Kidney (tissue), 14 donors: ENCODE measurements around the gene WSCD2. TPM values are rescaled to one million over a fixed set of nuclear protein-coding genes. Genes with fewer than 3 reads are reported as not detected.

ENCODE experiments used
- DNase-seq, 5 donors: peaks; one replicate each; pipeline ENCODE4 v3.0.0-alpha.2; 2013 to 2020
- FAIRE-seq: peaks from 2 replicates; lab custom pipeline; 2012; peaks lifted over from hg19 to GRCh38; lab: Jason Lieb, UNC
- H3K27ac ChIP-seq, 2 donors: one replicate each; pipeline ENCODE4 v1.7.0; 2013; ENCODE audit warnings: low read depth in 2 of 2, low read length in 2 of 2, inconsistent platforms in 1 of 2
- H3K27me3 ChIP-seq: one replicate; pipeline ENCODE4 v1.7.1; 2013; ENCODE audit warnings: low read length, inconsistent platforms; ENCODE audit not compliant: control insufficient read depth, insufficient read depth
- H3K36me3 ChIP-seq, 3 donors: one replicate each; pipeline versions ENCODE4 v1.7.0 to v1.7.1; 2013; ENCODE audit warnings: low read length in 3 of 3, control low read depth in 1 of 3, inconsistent platforms in 1 of 3; ENCODE audit not compliant: insufficient read depth in 3 of 3, control insufficient read depth in 2 of 3
- H3K4me1 ChIP-seq, 3 donors: one replicate each; pipeline versions ENCODE4 v1.7.0 to v1.7.1; 2013; ENCODE audit warnings: low read length in 3 of 3, inconsistent platforms in 1 of 3, low read depth in 1 of 3; ENCODE audit not compliant: control insufficient read depth in 2 of 3, insufficient read depth in 2 of 3
- H3K4me3 ChIP-seq, 3 donors: one replicate each; pipeline versions ENCODE4 v1.7.0 to v1.8.1; 2013; ENCODE audit warnings: low read length in 3 of 3, control low read depth in 1 of 3, inconsistent platforms in 1 of 3
- H3K9ac ChIP-seq, 3 donors: one replicate each; pipeline versions ENCODE4 v1.7.0 to v1.7.1; 2013; ENCODE audit warnings: low read length in 3 of 3, control low read depth in 1 of 3, inconsistent platforms in 1 of 3
- H3K9me3 ChIP-seq, 3 donors: one replicate each; pipeline versions ENCODE4 v1.7.0 to v1.7.1; 2013; ENCODE audit warnings: low read length in 3 of 3, control low read depth in 1 of 3, inconsistent platforms in 1 of 3; ENCODE audit not compliant: control insufficient read depth in 2 of 3, insufficient read depth in 1 of 3
- intact Hi-C: fragments of 100-400 bp; cut with DNase I; formaldehyde crosslinking; loops from one replicate; pipeline ENCODE4 v1.11.1; 2022
- polyA plus RNA-seq: library from polyadenylated mRNA; stranded (reverse); fragments of 350-450 nt; fragmentation: Illumina TruSeq; extraction: RNeasy Lipid Tissue Mini Kit (QIAGEN cat#74804); gene quantifications from one replicate; pipeline ENCODE4 v1.2.3, GENCODE V29; 2014; ENCODE audit warnings: low read depth, low replicate concordance; ENCODE audit not compliant: insufficient read depth
- total RNA-seq: library from RNA; stranded (reverse); fragmentation: NEBNext Ultra II Directional; extraction: Animal tissue kit (Norgen Biotek cat#: 25700); gene quantifications from one replicate; pipeline ENCODE4 v1.2.1, GENCODE V29; 2021
- TF ChIP-seq, protein P1 (sequence below): IDR thresholded peaks from 3 replicates; pipeline ENCODE4 v1.5.1; 2012; ENCODE audit warnings: mild to moderate bottlenecking, moderate library complexity, borderline replicate concordance; ENCODE audit not compliant: insufficient read depth; ENCODE audit errors: extremely low read depth
- donor health status: control.
- donor health status: control.
- donor health status: control.
- donor health status: control.
- donor health status: control.
- donor health status: DM: yes; HTN: yes; CAD: no.
- donor health status: Normal renal cell carcinoma (clear cell type).

The WSCD2 gene
- total and polyA plus RNA-seq, 2 donors from 2014 or later: 1.6 to 2.0 TPM

DNA sequence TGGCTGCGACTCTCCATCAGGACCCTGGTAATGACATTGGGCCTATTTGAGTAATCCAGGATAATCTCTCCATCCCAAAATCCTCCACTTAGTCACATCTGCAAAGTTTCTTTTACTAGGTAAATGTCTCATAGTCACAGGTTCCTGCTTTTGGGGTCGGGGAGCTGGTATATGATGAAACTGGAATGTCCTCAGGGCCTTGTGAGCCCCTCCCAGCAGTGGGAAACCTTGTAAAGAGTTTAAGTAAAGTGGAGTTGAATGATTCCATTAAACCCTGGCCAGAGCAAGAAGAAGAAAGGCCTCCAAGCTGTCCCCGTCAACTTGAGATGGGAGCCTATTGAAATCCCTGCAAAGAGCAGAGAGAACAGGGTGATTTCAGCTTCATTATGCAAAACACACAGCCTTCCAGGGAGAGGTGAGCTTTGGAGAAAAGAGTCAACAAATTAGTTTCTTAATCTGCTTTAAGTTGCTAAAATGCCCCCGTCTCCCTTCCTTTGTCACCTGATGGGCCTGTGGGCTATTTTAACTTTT lies 12.6 kb downstream of the WSCD2 start:
- intact Hi-C loops: no loop called here
- H3K4me1 ChIP-seq: no peaks in the 10 kb centered on the region
- no peaks in the 10 kb centered on the region for H3K9me3 ChIP-seq
- no peaks in the 10 kb centered on the region for H3K27me3 ChIP-seq
- H3K9ac ChIP-seq: no peak overlapping the region
- no peaks in the 10 kb centered on the region for H3K36me3 ChIP-seq
- DNase-seq: no peak
- H3K4me3 ChIP-seq: no peak overlapping the region
- TF ChIP-seq, protein P1, sequence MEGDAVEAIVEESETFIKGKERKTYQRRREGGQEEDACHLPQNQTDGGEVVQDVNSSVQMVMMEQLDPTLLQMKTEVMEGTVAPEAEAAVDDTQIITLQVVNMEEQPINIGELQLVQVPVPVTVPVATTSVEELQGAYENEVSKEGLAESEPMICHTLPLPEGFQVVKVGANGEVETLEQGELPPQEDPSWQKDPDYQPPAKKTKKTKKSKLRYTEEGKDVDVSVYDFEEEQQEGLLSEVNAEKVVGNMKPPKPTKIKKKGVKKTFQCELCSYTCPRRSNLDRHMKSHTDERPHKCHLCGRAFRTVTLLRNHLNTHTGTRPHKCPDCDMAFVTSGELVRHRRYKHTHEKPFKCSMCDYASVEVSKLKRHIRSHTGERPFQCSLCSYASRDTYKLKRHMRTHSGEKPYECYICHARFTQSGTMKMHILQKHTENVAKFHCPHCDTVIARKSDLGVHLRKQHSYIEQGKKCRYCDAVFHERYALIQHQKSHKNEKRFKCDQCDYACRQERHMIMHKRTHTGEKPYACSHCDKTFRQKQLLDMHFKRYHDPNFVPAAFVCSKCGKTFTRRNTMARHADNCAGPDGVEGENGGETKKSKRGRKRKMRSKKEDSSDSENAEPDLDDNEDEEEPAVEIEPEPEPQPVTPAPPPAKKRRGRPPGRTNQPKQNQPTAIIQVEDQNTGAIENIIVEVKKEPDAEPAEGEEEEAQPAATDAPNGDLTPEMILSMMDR: no peak
- H3K27ac ChIP-seq: no peak overlapping the region
- FAIRE-seq: no peak

- H3K27me3 ChIP-seq: no peaks in the 10 kb centered on the region
- TF ChIP-seq, protein P1: no peak
- no peaks in the 10 kb centered on the region for H3K36me3 ChIP-seq
- no peak overlapping the region for H3K4me3 ChIP-seq
- H3K9ac ChIP-seq: no peak overlapping the region
- intact Hi-C loops: no loop called here
- FAIRE-seq (no peak), DNase-seq (no peak)
- H3K9me3 ChIP-seq: no peaks in the 10 kb centered on the region
- H3K27ac ChIP-seq: no peak overlapping the region
- H3K4me1 ChIP-seq: no peaks in the 10 kb centered on the region
These were observed 14.1 kb downstream of the WSCD2 start for GRCh38 chr12:108143144-108143543.

GRCh38 chr12:108144080-108144479 lies 15.0 kb downstream of the WSCD2 start:
- Histone ChIP-seq H3K27ac (no peak overlapping the region), H3K9ac (no peak overlapping the region), H3K9me3 (no peaks in the 10 kb centered on the region), H3K4me3 (no peak overlapping the region), H3K36me3 (no peaks in the 10 kb centered on the region), H3K4me1 (no peaks in the 10 kb centered on the region), H3K27me3 (no peaks in the 10 kb centered on the region)
- intact Hi-C loops: no loop called here
- TF ChIP-seq, protein P1: no peak
- FAIRE-seq (no peak), DNase-seq (no peak)

GRCh38 chr12:108145011-108145410 lies 15.9 kb downstream of the WSCD2 start:
- Histone ChIP-seq H3K27ac (no peak overlapping the region), H3K9me3 (no peaks in the 10 kb centered on the region), H3K27me3 (no peaks in the 10 kb centered on the region), H3K9ac (no peak overlapping the region), H3K4me1 (no peaks in the 10 kb centered on the region), H3K4me3 (no peak overlapping the region), H3K36me3 (no peaks in the 10 kb centered on the region)
- TF ChIP-seq, protein P1: no peak
- intact Hi-C loops: no loop called here
- no peak for DNase-seq
- no peak for FAIRE-seq
